GOT3 (cell line): ENCODE data around the gene CELA1.
A peak's percentile ranks its signal among the peaks of the same experiment; 100 is the strongest.

ENCODE experiments used
- DNase-seq: peaks from one replicate; lab custom pipeline; 2025; ENCODE audit warnings: mixed read lengths; lab: John Stamatoyannopoulos, UW

The CELA1 gene

GRCh38 chr12:51374856-51375255 lies 28.4 kb upstream of the CELA1 start:
- no peak for DNase-seq

GRCh38 chr12:51374361-51374760 lies 27.9 kb upstream of the CELA1 start:
- no peak for DNase-seq

GRCh38 chr12:51373187-51373586 lies 26.7 kb upstream of the CELA1 start:
- DNase-seq: no peak

GRCh38 chr12:51372021-51372420 lies 25.5 kb upstream of the CELA1 start:
- DNase-seq: no peak

- DNase-seq: peak; percentile 57
Measured at GRCh38 chr12:51371295-51371953, 24.9 kb upstream of the CELA1 start.

GRCh38 chr12:51370667-51371066 lies 24.2 kb upstream of the CELA1 start:
- DNase-seq: no peak

- DNase-seq: no peak
Measured at GRCh38 chr12:51369581-51369980, 23.1 kb upstream of the CELA1 start.

- no peak for DNase-seq
Measured at GRCh38 chr12:51368640-51369517, 22.4 kb upstream of the CELA1 start.

GRCh38 chr12:51365276-51365675 lies 18.8 kb upstream of the CELA1 start:
- DNase-seq: no peak

GRCh38 chr12:51364001-51364400 lies 17.5 kb upstream of the CELA1 start:
- no peak for DNase-seq

GRCh38 chr12:51362747-51363342 lies 16.4 kb upstream of the CELA1 start:
- no peak for DNase-seq

- no peak for DNase-seq
Measured at GRCh38 chr12:51362307-51362706, 15.8 kb upstream of the CELA1 start.

GRCh38 chr12:51361161-51362016 lies 14.9 kb upstream of the CELA1 start:
- DNase-seq: no peak

GRCh38 chr12:51360315-51360714 lies 13.8 kb upstream of the CELA1 start:
- DNase-seq: no peak

- no peak for DNase-seq
Measured at GRCh38 chr12:51359851-51360250, 13.4 kb upstream of the CELA1 start.

- no peak for DNase-seq
Measured at GRCh38 chr12:51358496-51358895, 12.0 kb upstream of the CELA1 start.

- no peak for DNase-seq
Measured at GRCh38 chr12:51357374-51358047, 11.0 kb upstream of the CELA1 start.

GRCh38 chr12:51351913-51352532 lies 5.5 kb upstream of the CELA1 start:
- no peak for DNase-seq

GRCh38 chr12:51349026-51349425 lies 2.5 kb upstream of the CELA1 start:
- DNase-seq: no peak

- DNase-seq: no peak
Measured at GRCh38 chr12:51348116-51348515, 1.6 kb upstream of the CELA1 start.

- no peak for DNase-seq
Measured at GRCh38 chr12:51345681-51346080, 798 bp downstream of the CELA1 start.
